Immature natural killer cell (primary cell): ENCODE data around the gene TMEM186. TPM values are rescaled to one million over a fixed set of nuclear protein-coding genes. Genes with fewer than 3 reads are reported as not detected.
"Not testable (repeated sequence)": the region's sequence is repeated elsewhere in the genome, so short reads cannot be mapped to it uniquely, and the experiment has no call there.

Experiments
- DNase-seq, 3 donors: peaks; one replicate each; pipeline ENCODE4 v3.0.0; 2022; ENCODE audit warnings: mixed read lengths in 1 of 3
- H3K27ac Mint-ChIP-seq, 6 donors: one replicate each; pipeline ENCODE4 v1.8.0; 2020; ENCODE audit warnings: mixed read lengths in 6 of 6, mild to moderate bottlenecking in 5 of 6, inconsistent platforms in 4 of 6, moderate library complexity in 3 of 6
- H3K27me3 Mint-ChIP-seq, 3 donors: one replicate each; pipeline ENCODE4 v1.8.0; 2020 to 2021; ENCODE audit warnings: low read depth in 3 of 3, mild to moderate bottlenecking in 3 of 3, mixed read lengths in 3 of 3, moderate library complexity in 3 of 3, inconsistent platforms in 1 of 3
- H3K36me3 Mint-ChIP-seq, 3 donors: one replicate each; pipeline ENCODE4 v1.8.0; 2020; ENCODE audit warnings: mixed read lengths in 3 of 3, inconsistent platforms in 2 of 3, mild to moderate bottlenecking in 2 of 3
- H3K4me1 Mint-ChIP-seq, 2 donors: one replicate each; pipeline ENCODE4 v1.8.0; 2020; ENCODE audit warnings: inconsistent platforms in 2 of 2, mild to moderate bottlenecking in 2 of 2, mixed read lengths in 2 of 2, moderate library complexity in 1 of 2
- H3K4me3 Mint-ChIP-seq, 5 donors: one replicate each; pipeline ENCODE4 v1.8.0; 2020; ENCODE audit warnings: mild to moderate bottlenecking in 5 of 5, mixed read lengths in 5 of 5, inconsistent platforms in 3 of 5, moderate library complexity in 3 of 5
- H3K9me3 Mint-ChIP-seq, 6 donors: one replicate each; pipeline ENCODE4 v1.8.0; 2020; ENCODE audit warnings: mild to moderate bottlenecking in 6 of 6, mixed read lengths in 6 of 6, inconsistent platforms in 4 of 6, moderate library complexity in 3 of 6
- polyA plus RNA-seq, 3 donors: library from polyadenylated mRNA; unstranded; fragments of 300-500 nt; fragmentation: Illumina TruSeq; gene quantifications; one replicate each; pipeline ENCODE4 v1.2.3, GENCODE V29; 2021

TMEM186 gene
- 1 to 10 TPM; 6.1 to 8.3 (median 7.0) TPM for polyA plus RNA-seq

GRCh38 chr16:8797364-8798173 is at the start of gene TMEM186, which contains the start of gene PMM2:
Gene TMEM186, minus strand, starts transcription at chr16:8797639. Its CDS starts 25 bp downstream, at chr16:8797614.
Gene PMM2, plus strand, starts transcription at chr16:8797839. Its CDS starts 44 bp downstream, at chr16:8797883.
- peak within 1 kb of the TSS; percentile 92 to 97 (median 93) for H3K4me3 Mint-ChIP-seq

GRCh38 chr16:8847145-8847544 is 49.7 kb upstream of the TMEM186 start:
- Mint-ChIP-seq H3K4me1 (peaks cover 28 to 44% of the 10 kb centered on the region in 2 donors), H3K27ac (no peak overlapping the region), H3K36me3 (peaks cover 0 to 13% (median 0%) of the 10 kb centered on the region in 3 donors), H3K27me3 (peaks cover 2 to 3% (median 3%) of the 10 kb centered on the region in 3 donors), H3K9me3 (no peaks in the 10 kb centered on the region), H3K4me3 (no peak overlapping the region)
- no peak for DNase-seq

More at GRCh38 chr16:8797364-8798173, at the start of gene TMEM186, which contains the start of gene PMM2:
- Mint-ChIP-seq H3K9me3 (no peaks in the 10 kb centered on the region), H3K4me1 (peaks cover 29 to 43% of the 10 kb centered on the region in 2 donors), H3K36me3 (peaks cover 0 to 7% (median 0%) of the 10 kb centered on the region in 3 donors), H3K27ac (peak within 1 kb of the TSS; percentile 86 to 93 (median 90)), H3K27me3 (peaks cover 5 to 7% (median 6%) of the 10 kb centered on the region in 3 donors)
- peak; percentile 94 to 95 (median 94) for DNase-seq

- peaks cover 25 to 38% of the 10 kb centered on the region in 2 donors for H3K4me1 Mint-ChIP-seq
- H3K27ac Mint-ChIP-seq, result no peak overlapping the region
- DNase-seq, result no peak
- no peak overlapping the region for H3K4me3 Mint-ChIP-seq
- H3K9me3 Mint-ChIP-seq, result no peaks in the 10 kb centered on the region
- H3K36me3 Mint-ChIP-seq, result peaks cover 0 to 12% (median 0%) of the 10 kb centered on the region in 3 donors
- H3K27me3 Mint-ChIP-seq, result peaks cover 0 to 2% (median 1%) of the 10 kb centered on the region in 3 donors
Measured at GRCh38 chr16:8846401-8846932, 49.0 kb upstream of the TMEM186 start.

GRCh38 chr16:8845699-8846298 is 48.4 kb upstream of the TMEM186 start:
- Mint-ChIP-seq H3K27ac (peak overlapping the region in 3 of 6 donors; percentile 3 to 40 (median 3)), H3K36me3 (peaks cover 0 to 9% (median 0%) of the 10 kb centered on the region in 3 donors), H3K4me3 (no peak overlapping the region), H3K4me1 (peaks cover 21 to 31% of the 10 kb centered on the region in 2 donors), H3K9me3 (no peaks in the 10 kb centered on the region), H3K27me3 (peaks cover 0 to 2% (median 1%) of the 10 kb centered on the region in 3 donors)
- no peak for DNase-seq

GRCh38 chr16:8843296-8843695 is 45.9 kb upstream of the TMEM186 start:
- not testable (repeated sequence) for H3K4me3 Mint-ChIP-seq, DNase-seq, H3K36me3 Mint-ChIP-seq, H3K27me3 Mint-ChIP-seq, H3K9me3 Mint-ChIP-seq
- Mint-ChIP-seq H3K27ac (peak overlapping the region in 1 of 6 donors; percentile 3), H3K4me1 (peaks cover 12 to 19% of the 10 kb centered on the region in 2 donors)

GRCh38 chr16:8842016-8842415 is 44.6 kb upstream of the TMEM186 start:
- Mint-ChIP-seq H3K27ac (peak overlapping the region in 4 of 6 donors; percentile 6 to 64 (median 30)), H3K4me1 (peaks cover 12 to 19% of the 10 kb centered on the region in 2 donors)
- not testable (repeated sequence) for H3K9me3 Mint-ChIP-seq

GRCh38 chr16:8837594-8837993 is 40.2 kb upstream of the TMEM186 start:
- not testable (repeated sequence) for DNase-seq, H3K4me3 Mint-ChIP-seq, H3K9me3 Mint-ChIP-seq, H3K36me3 Mint-ChIP-seq, H3K27ac Mint-ChIP-seq, H3K27me3 Mint-ChIP-seq
- peaks cover 0 to 10% of the 10 kb centered on the region in 2 donors for H3K4me1 Mint-ChIP-seq

More at GRCh38 chr16:8842016-8842415, 44.6 kb upstream of the TMEM186 start:
- H3K27me3 Mint-ChIP-seq, H3K4me3 Mint-ChIP-seq, DNase-seq, H3K36me3 Mint-ChIP-seq: not testable (repeated sequence)

- peaks cover 0 to 15% of the 10 kb centered on the region in 2 donors for H3K4me1 Mint-ChIP-seq
- not testable (repeated sequence) for DNase-seq, H3K9me3 Mint-ChIP-seq, H3K36me3 Mint-ChIP-seq, H3K27me3 Mint-ChIP-seq, H3K27ac Mint-ChIP-seq, H3K4me3 Mint-ChIP-seq
Measured at GRCh38 chr16:8836797-8837196, 39.4 kb upstream of the TMEM186 start.

- peaks cover 0 to 17% of the 10 kb centered on the region in 2 donors for H3K4me1 Mint-ChIP-seq
- H3K27me3 Mint-ChIP-seq, result no peaks in the 10 kb centered on the region
- H3K36me3 Mint-ChIP-seq, result peaks cover 6 to 25% (median 13%) of the 10 kb centered on the region in 3 donors
- H3K4me3 Mint-ChIP-seq, result peak overlapping the region in 2 of 5 donors; percentile 38 to 64
- H3K9me3 Mint-ChIP-seq, result no peaks in the 10 kb centered on the region
- DNase-seq, result peak in 2 of 3 donors; percentile 7 to 37
- H3K27ac Mint-ChIP-seq, result peak overlapping the region in 3 of 6 donors; percentile 39 to 60 (median 50)
Measured at GRCh38 chr16:8832717-8833105, 35.3 kb upstream of the TMEM186 start.

- no peaks in the 10 kb centered on the region for H3K27me3 Mint-ChIP-seq
- no peaks in the 10 kb centered on the region for H3K9me3 Mint-ChIP-seq
- peak overlapping the region in 1 of 6 donors; percentile 50 for H3K27ac Mint-ChIP-seq
- H3K36me3 Mint-ChIP-seq, result peaks cover 6 to 25% (median 13%) of the 10 kb centered on the region in 3 donors
- peaks cover 0 to 17% of the 10 kb centered on the region in 2 donors for H3K4me1 Mint-ChIP-seq
- no peak for DNase-seq
- H3K4me3 Mint-ChIP-seq, result no peak overlapping the region
Measured at GRCh38 chr16:8831871-8832716, 34.7 kb upstream of the TMEM186 start.

GRCh38 chr16:8831450-8831849 is 34.0 kb upstream of the TMEM186 start:
- peak overlapping the region in 1 of 6 donors; percentile 56 for H3K27ac Mint-ChIP-seq
- no peak overlapping the region for H3K4me3 Mint-ChIP-seq
- H3K36me3 Mint-ChIP-seq, result peaks cover 6 to 25% (median 13%) of the 10 kb centered on the region in 3 donors
- peaks cover 0 to 17% of the 10 kb centered on the region in 2 donors for H3K4me1 Mint-ChIP-seq
- no peaks in the 10 kb centered on the region for H3K27me3 Mint-ChIP-seq
- no peaks in the 10 kb centered on the region for H3K9me3 Mint-ChIP-seq
- no peak for DNase-seq

GRCh38 chr16:8828541-8829165 is 31.2 kb upstream of the TMEM186 start:
- Mint-ChIP-seq H3K27ac (no peak overlapping the region), H3K9me3 (no peaks in the 10 kb centered on the region), H3K4me3 (no peak overlapping the region), H3K27me3 (no peaks in the 10 kb centered on the region), H3K4me1 (peaks cover 0 to 16% of the 10 kb centered on the region in 2 donors), H3K36me3 (peaks cover 10 to 25% (median 18%) of the 10 kb centered on the region in 3 donors)
- no peak for DNase-seq
